GM18861 (cell line): ENCODE results near the gene CCNYL1.

ENCODE experiments used
- ATAC-seq: cut with Tn5 transposase; IDR thresholded peaks from one replicate; pipeline ENCODE4 v1.9.1; 2021; ENCODE audit not compliant: unreplicated experiment

Gene CCNYL1

DNA sequence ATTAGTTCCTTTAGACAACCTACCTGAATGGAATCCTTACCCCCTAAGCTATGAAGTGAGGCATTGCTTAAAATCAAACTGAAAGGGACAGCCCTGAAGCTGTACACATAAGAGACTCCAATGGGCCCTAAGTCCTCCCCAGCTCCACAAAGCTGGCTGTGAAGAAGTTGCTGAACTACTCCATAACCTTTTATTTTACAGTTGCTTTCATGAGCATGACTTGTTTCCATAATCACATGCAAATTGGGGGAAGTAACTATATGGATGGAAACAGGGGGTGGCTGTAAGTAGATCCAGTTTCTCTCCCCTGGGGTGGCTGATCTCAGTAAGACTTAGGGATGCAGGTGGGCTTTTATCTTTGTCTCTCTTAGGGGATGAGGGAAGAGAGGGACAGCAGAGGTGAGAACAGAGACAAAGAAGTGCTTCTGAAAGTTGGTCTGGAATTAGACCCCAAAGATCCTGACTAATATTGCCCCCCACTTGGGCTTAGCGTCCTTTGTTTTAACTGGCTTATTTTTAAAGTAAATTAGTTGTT, 52.7 kb downstream of the CCNYL1 start:
- ATAC-seq: no peak

DNA sequence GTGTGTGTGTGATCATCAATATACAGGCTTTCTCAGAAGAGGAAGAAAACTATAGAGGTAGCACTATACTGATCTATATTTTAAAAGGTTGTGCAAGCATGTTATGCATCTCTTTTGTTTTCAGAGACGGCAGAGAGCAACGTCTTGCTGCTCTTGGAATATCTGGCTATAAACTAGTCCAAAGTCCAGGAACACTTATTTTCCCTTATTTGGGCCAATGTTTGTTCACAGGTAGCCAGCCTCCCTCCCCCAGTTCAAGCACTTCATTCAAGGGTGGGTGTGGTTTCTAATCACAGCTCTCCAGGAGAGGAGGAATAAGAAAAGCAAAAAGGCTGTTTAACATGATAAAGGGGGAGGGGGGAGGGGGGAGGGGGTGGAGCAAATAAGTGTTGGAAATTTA, 54.1 kb downstream of the CCNYL1 start:
- ATAC-seq: no peak

DNA sequence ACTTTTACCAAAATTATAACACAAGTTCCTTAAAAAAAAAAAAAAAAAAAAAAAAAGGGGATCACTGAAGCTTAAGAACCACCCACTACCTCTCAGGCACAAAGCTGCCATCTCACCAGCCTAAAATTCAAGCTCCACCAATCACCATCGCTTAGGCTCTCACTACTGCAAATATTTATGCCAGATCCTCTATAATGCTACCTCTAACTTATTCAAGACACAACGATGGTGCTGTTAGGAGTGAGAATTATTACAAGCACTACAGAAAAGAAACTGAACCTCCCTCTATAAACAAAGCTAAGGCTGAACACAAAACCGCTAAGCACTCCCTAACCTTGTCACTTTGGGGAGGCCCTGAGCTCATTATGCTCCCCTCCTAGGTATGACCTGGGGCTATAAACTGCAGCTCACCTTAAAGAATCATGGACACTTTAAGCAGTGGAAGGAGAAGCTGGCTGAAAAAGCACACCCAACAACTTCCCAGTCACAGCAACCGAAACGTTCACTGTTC, 54.7 kb downstream of the CCNYL1 start:
- no peak for ATAC-seq

DNA sequence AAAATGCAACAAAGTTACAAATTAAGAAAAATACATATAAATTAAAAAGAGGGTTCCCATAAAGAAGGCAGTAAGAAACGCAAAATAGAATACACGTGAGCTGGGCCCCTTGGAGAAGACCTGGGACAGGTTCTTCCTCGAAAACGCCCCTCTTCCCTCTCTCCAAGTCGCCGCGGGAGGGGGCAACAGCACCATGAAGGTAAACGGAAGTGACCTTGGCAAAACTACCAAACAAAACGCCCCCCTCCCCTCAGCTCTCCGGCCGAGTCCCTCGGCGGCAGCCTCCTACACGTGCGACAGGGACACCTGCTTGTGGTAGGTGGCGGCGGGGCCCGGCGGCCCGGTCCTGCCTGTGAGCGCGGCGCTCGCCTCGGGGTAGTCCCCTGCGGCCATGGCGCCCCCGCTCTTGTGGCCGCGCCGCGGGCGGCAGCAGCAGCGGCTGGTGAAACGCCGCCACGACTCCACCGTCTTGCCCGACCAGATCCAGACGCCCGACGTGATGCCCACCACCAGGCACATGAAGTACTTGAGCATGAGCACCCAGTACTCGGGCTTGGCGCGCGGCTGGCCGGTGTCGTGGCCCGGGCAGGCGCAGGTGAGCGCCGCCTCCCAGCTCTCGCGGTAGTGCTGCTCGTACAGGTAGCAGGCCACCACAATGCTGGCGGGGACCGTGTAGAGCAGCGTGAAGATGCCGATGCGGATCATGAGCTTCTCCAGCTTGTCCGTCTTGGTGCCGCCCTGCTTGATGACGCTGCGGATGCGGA, 55.4 kb downstream of the CCNYL1 start:
- ATAC-seq: no peak

GRCh38 chr2:207767461-207768167, 56.2 kb downstream of the CCNYL1 start:
- no peak for ATAC-seq

DNA sequence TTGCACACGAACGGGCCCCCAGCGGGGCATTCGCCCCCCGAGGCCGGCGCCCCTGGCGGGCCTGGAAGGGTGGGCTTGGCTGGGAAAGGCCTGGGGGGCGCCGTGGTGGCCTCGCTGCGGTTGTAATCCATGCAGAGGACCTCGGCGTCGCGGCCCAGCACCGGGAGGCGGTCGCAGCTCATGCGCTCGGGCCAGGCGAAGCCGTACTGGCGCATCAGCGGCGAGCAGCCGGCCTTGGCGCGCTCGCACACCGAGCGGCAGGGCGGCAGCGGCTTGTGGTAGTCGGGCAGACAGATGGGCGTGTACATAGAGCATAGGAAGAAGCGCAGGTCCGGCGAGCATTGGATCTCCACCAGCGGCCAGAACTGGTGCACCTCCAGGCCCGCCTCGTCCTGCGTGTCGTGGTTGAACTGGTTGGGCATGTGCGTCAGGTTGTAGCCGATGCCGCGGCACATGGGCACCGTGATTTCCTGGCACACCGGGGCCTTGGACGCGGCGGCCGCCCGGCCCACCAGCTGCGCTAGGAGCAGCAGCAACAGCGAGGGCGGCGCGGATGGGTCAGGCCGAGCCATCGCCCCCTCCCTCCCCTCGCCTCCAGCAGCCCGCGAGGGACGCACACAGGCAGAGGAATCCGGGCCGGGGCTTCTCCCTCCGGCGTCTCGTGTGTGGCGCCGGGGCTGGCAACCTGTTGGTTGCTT, 56.9 kb downstream of the CCNYL1 start:
- ATAC-seq: no peak

GRCh38 chr2:207768866-207769596, 57.6 kb downstream of the CCNYL1 start:
- peak; percentile 5 for ATAC-seq

- ATAC-seq: no peak
Measured at GRCh38 chr2:207770602-207771404, 59.4 kb downstream of the CCNYL1 start.

- ATAC-seq: no peak
Measured at GRCh38 chr2:207771421-207771820, 60.0 kb downstream of the CCNYL1 start.

- ATAC-seq: no peak
Measured at GRCh38 chr2:207772081-207772843, 60.8 kb downstream of the CCNYL1 start.

GRCh38 chr2:207772844-207773205, 61.4 kb downstream of the CCNYL1 start:
- no peak for ATAC-seq

DNA sequence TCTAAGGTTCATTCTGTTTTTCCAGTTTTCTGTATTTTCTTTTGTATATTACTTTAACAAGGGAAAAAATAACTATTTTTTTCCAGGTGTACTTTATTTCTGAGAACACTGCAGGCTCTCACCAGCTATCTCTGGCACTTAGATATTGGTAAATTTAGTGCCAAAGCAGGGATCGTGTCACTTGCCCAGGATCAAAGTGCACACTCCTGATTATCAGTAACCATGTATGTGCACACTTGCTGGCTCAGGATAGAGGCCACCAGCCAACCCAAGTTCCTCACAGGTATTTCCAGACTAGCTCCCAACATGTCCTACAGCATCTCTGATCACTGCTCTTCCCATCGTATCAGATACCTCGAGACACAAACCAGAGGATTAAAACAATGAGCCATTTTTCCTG, 64.0 kb downstream of the CCNYL1 start:
- no peak for ATAC-seq

- ATAC-seq: no peak
Measured at GRCh38 chr2:207777124-207777523, 65.7 kb downstream of the CCNYL1 start.

DNA sequence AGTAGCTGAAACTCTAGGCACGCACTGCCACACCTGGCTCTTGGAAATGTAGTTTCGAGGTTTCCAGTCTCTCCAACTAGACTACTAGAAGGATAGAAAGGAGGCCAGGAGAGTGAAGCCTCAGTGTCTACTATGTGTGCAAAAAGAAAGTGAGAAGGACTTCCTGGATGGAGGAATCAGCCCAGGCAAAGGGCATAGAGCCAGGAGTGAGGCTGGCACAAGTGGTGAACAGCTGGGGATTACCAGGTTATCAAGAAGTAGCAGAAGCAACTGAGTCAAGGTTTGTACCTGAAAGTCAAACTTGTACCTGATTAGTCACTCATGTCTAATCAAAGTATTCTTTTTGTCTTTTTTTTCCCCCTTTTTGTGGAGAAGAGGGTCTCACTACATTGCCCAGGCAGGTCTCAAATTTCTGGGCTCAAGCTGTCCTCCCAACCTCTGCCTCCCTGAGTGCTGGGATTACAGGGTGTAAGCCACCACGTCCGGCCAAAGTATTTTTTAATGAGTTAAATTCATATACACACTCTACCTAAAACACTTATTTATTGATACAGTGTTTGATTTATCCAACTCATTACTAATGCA, 67.0 kb downstream of the CCNYL1 start:
- no peak for ATAC-seq

- no peak for ATAC-seq
Measured at GRCh38 chr2:207779523-207779922, 68.1 kb downstream of the CCNYL1 start.

DNA sequence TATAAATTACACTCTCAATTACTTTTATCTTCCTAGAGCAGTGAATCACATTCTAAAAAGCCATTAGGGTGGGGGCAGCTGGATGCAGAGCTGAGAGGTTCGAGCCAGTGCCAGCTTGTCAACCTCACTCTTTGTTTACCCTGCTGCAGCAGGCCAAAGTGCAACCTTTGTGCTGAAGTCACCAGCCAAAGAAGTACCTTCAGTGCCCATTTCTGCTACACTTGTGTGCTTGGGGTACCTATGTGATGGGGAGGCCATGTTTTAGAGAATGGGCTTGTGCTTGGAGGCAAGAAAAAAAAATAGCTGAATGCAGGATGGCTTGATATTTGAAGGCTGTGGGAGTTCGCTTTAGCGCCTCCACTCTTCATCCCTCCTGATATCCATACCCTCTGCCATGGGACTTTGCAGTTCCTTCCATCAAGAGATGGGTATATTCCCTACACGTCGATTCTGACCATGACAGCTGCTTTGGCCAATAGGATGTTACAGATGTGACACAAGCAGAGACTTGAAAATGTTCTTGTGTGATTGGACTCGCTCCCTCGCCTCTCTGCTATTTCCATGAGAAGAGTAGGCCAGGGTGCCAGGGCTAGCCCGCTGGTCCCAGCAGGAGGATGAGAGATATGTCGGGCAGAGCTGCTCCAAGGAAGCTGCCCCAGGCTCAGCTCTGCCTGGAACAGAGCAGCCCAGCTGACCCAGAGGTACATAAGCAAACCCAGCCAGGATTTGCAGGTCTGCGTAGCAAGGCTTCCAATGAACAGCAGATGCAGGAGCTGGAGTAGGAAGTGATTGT, 71.0 kb downstream of the CCNYL1 start:
- ATAC-seq: no peak

DNA sequence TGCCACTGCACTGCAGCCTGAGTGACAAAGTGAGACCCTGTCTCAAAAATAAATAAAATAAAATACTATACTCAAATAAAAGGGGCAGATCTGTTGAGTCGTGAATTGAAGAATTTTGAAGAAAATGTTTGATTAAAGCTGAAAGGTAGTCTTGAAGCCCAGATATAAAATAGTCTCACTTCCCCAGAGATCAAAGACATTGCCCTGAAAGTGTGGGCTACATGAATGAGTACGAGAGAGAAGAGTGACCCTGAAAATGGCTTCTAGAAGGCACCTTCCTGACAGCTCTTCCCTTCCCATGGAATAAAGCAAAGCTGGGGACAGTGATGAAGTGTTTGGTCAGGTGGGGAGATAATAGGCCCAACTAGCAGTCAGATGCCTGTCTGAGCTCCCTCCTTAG, 72.1 kb downstream of the CCNYL1 start:
- no peak for ATAC-seq

DNA sequence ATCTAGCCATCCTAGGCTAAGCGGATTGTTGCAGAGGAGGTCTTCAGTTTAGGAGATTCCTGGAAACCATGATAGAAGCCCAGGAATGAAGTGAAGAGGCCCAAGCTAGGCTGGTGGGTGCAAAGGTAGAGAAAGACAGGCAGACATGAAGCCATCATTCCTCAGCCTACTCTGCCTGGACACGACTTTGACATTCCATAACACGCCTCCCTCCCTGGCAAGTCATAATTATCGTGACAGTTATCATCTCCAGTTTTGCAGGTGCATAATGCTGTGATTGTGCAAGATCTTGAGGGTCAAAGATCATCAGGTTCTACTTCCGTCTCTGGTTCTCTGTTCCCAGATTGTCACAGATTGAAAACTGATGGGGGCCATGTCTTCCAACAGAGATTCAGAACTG, 73.5 kb downstream of the CCNYL1 start:
- no peak for ATAC-seq
